Right renal cortex interstitium (tissue), 3 donors: ENCODE results near the gene CA4. TPM values are rescaled to one million over a fixed set of nuclear protein-coding genes. Genes with fewer than 3 reads are reported as not detected.

Experiments used
- polyA plus RNA-seq, 3 donors: library from polyadenylated mRNA; unstranded; fragments of 120-200 nt; gene quantifications; one replicate each; pipeline ENCODE4 v1.2.1, GENCODE V29; 2013; ENCODE audit not compliant: insufficient read length in 3 of 3

CA4 gene
- polyA plus RNA-seq, 3 donors, result 40.7 to 49.6 (median 46.5) TPM

Other genes starting within 250 kb of the CA4 start
- gene RNFT1, start 185.2 kb upstream of the CA4 start, polyA plus RNA-seq, result 10 to 100 TPM; 21.5 to 27.3 (median 22.9) TPM
- 10 to 100 TPM; 21.7 to 23.8 (median 22.9) TPM for gene HEATR6, start 71.1 kb upstream of the CA4 start, polyA plus RNA-seq
- gene USP32, start 242.2 kb downstream of the CA4 start, polyA plus RNA-seq, result 10 to 100 TPM; 44.0 to 45.9 (median 45.6) TPM